Measurements from ENCODE around the gene ARID3B. TPM values are rescaled to one million over a fixed set of nuclear protein-coding genes. Genes with fewer than 3 reads are reported as not detected.

ARID3B gene
- total RNA-seq, 5 donors from 2014 or later (not counting 1 experiment from before 2014, with no cell fraction given) = 36.2 to 48.7 (median 42.9) TPM

DNA sequence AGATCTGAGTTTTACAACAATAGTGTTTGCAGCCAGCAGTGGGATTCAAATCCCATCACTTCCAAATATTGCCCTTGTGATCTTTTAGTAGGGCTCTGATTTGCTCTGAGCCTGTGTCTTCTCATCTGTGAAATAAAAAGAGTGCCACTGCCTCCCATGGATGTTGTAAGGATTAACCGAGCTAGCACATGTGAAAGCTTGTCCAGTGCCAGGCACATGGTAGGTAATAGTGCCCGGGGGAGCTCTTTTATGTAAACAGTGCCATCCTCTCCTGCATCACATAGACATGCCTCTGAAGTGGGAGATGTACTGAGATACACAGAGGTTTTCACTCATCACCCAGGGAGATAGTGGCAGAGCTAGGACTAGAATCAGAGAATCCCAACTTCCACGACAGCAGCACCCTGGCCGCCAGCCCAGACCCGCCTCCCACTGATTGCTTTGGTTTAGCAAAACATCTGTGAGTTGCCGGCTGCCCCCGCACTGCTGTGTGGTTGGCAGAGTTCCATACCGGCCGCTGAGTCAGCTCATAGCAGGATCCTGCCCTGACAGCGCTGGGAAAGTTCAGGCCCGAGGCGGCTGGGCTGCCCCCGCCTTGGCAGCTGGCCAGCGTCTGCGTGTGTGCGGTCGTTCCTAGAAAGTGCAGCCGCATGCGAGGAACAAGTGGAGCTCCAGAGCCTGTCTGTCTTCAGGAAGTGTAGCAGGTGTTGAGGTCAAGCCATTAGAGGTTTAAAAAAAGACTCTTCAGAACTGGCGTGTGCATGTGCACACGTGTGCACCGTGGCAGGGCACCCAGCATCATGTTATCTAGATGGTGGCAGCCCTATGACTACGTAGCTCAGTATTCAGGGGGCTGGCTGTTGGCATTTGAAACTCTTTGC lies 5.0 kb downstream of the ARID3B start:
- peak overlapping the region; percentile 16 to 36 for H3K4me3 ChIP-seq (ENCODE audit: control insufficient read depth in 1 of 2, extremely low read depth in 1 of 2, low read length in 1 of 2)
- Mint-ChIP-seq H3K27ac (peak overlapping the region; percentile 62 to 88), H3K9me3 (no peaks in the 10 kb centered on the region), H3K4me1 (peaks cover 78 to 83% (median 80%) of the 10 kb centered on the region in 3 donors), H3K4me3 (peak overlapping the region; percentile 59 to 70 (median 62)), H3K27me3 (no peaks in the 10 kb centered on the region), H3K36me3 (peaks cover 21% of the 10 kb centered on the region)
- peaks cover 37 to 48% of the 10 kb centered on the region in 2 experiments for H3K4me1 ChIP-seq (ENCODE audit: control insufficient read depth in 1 of 2, extremely low read depth in 1 of 2, insufficient read depth in 2 of 2, low read length in 2 of 2)
- ChIA-PET CTCF (interaction anchor here (0.6 to 0.9 kb wide), 3 partner anchors 20 to 62 kb away, joined by 3 to 4 read pairs (median 3); no protein-coding TSS in a partner anchor), POLR2A (no interaction called here)
- peak; percentile 53 to 92 (median 73) for DNase-seq
- peak overlapping the region; percentile 57 for H3K27ac ChIP-seq (ENCODE audit: low read length)
- H3K36me3 ChIP-seq (ENCODE audit: control insufficient read depth in 2 of 2, extremely low read depth in 1 of 2, insufficient read depth in 1 of 2, low read length in 1 of 2) = peaks cover 3 to 35% of the 10 kb centered on the region in 2 donors
- no peaks in the 10 kb centered on the region for H3K27me3 ChIP-seq (replicated peaks in 1 of 2; ENCODE audit: control insufficient read depth in 2 of 2, extremely low read depth in 1 of 2, insufficient read depth in 2 of 2, low read length in 1 of 2)
- no peaks in the 10 kb centered on the region for H3K9me3 ChIP-seq
- WGBS (ENCODE audit: insufficient coverage) = 1% methylated on average over 15 of the region's 23 CpGs
- ATAC-seq (replicated peaks in 1 of 4) = peak; percentile 59 to 74 (median 68)

DNA sequence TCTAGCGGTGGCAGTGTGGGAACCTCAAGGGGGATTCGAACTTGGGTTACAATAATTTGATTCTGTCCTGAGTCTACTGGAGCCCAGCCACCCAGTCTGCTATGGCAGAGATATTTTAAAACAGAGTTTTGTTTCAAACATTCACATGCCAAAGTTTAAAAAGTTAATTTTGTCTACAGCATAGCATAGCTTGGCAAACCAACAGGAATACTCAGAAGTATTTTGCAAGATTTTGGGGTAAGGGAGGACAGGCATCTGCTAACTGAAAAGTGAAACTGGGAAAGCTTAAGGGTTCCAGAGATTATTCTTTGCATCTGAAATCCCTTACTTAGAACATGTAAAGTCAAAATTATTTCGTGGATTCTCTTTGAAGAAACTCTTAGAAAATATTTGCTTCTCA lies 6.6 kb downstream of the ARID3B start:
- Histone ChIP-seq H3K27ac (ENCODE audit: low read length) (no peak overlapping the region), H3K4me3 (ENCODE audit: control insufficient read depth in 1 of 2, extremely low read depth in 1 of 2, low read length in 1 of 2) (no peak overlapping the region), H3K36me3 (ENCODE audit: control insufficient read depth in 2 of 2, extremely low read depth in 1 of 2, insufficient read depth in 1 of 2, low read length in 1 of 2) (peaks cover 3 to 44% of the 10 kb centered on the region in 2 donors), H3K4me1 (ENCODE audit: control insufficient read depth in 1 of 2, extremely low read depth in 1 of 2, insufficient read depth in 2 of 2, low read length in 2 of 2) (peaks cover 29 to 46% of the 10 kb centered on the region in 2 experiments), H3K9me3 (no peaks in the 10 kb centered on the region), H3K27me3 (replicated peaks in 1 of 2; ENCODE audit: control insufficient read depth in 2 of 2, extremely low read depth in 1 of 2, insufficient read depth in 2 of 2, low read length in 1 of 2) (no peaks in the 10 kb centered on the region)
- WGBS (ENCODE audit: insufficient coverage) = no CpG with 5 or more reads among the region's 3 CpGs
- ChIA-PET CTCF (interaction anchor here in 1 of 2 donors (0.6 kb wide), 1 partner anchor 259 kb away, joined by 3 read pairs; no protein-coding TSS in a partner anchor), POLR2A (no interaction called here)
- peaks cover 80 to 83% (median 81%) of the 10 kb centered on the region in 3 donors for H3K4me1 Mint-ChIP-seq
- DNase-seq (no peak), ATAC-seq (replicated peaks in 1 of 4) (no peak)
- no peaks in the 10 kb centered on the region for H3K9me3 Mint-ChIP-seq
- H3K36me3 Mint-ChIP-seq = peaks cover 33% of the 10 kb centered on the region
- H3K27ac Mint-ChIP-seq = no peak overlapping the region
- H3K4me3 Mint-ChIP-seq = peak overlapping the region in 1 of 3 donors; percentile 70
- H3K27me3 Mint-ChIP-seq = no peaks in the 10 kb centered on the region

DNA sequence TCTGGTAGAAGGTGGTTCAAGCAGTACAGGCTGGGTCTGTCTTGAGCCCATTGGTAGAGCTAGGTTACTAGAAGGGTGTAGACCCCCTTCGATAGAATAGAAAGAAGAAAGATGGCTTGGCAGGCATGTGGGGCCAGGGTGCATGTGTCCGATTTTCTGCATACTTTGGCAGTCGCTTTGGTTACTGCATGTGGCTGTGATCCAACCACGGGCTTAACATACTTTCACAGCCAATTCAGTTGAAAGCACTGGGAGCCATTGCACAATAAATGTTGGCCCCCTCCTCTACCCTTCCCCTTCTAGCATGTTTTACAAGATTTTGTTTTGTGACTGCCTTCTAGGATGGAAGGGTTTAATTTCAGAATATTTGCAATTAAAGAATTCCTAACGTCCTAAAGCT lies 7.2 kb downstream of the ARID3B start:
- ATAC-seq (replicated peaks in 1 of 4) (no peak), DNase-seq (no peak)
- ChIA-PET POLR2A (no interaction called here), CTCF (interaction anchor here in 1 of 2 donors (0.6 kb wide), 2 partner anchors 169 to 259 kb away, joined by 3 read pairs; no protein-coding TSS in a partner anchor)
- peak overlapping the region in 2 of 3 donors; percentile 24 to 70 for H3K4me3 Mint-ChIP-seq
- H3K27ac Mint-ChIP-seq = peak overlapping the region in 1 of 2 donors; percentile 31
- Histone ChIP-seq H3K27me3 (replicated peaks in 1 of 2; ENCODE audit: control insufficient read depth in 2 of 2, extremely low read depth in 1 of 2, insufficient read depth in 2 of 2, low read length in 1 of 2) (no peaks in the 10 kb centered on the region), H3K9me3 (no peaks in the 10 kb centered on the region), H3K27ac (ENCODE audit: low read length) (no peak overlapping the region), H3K36me3 (ENCODE audit: control insufficient read depth in 2 of 2, extremely low read depth in 1 of 2, insufficient read depth in 1 of 2, low read length in 1 of 2) (peaks cover 3 to 45% of the 10 kb centered on the region in 2 donors), H3K4me3 (ENCODE audit: control insufficient read depth in 1 of 2, extremely low read depth in 1 of 2, low read length in 1 of 2) (no peak overlapping the region), H3K4me1 (ENCODE audit: control insufficient read depth in 1 of 2, extremely low read depth in 1 of 2, insufficient read depth in 2 of 2, low read length in 2 of 2) (peaks cover 23 to 41% of the 10 kb centered on the region in 2 experiments)
- peaks cover 80 to 83% (median 80%) of the 10 kb centered on the region in 3 donors for H3K4me1 Mint-ChIP-seq
- peaks cover 39% of the 10 kb centered on the region for H3K36me3 Mint-ChIP-seq
- no peaks in the 10 kb centered on the region for H3K9me3 Mint-ChIP-seq
- 96% methylated on average over 4 of the region's 5 CpGs for WGBS (ENCODE audit: insufficient coverage)
- no peaks in the 10 kb centered on the region for H3K27me3 Mint-ChIP-seq

DNA sequence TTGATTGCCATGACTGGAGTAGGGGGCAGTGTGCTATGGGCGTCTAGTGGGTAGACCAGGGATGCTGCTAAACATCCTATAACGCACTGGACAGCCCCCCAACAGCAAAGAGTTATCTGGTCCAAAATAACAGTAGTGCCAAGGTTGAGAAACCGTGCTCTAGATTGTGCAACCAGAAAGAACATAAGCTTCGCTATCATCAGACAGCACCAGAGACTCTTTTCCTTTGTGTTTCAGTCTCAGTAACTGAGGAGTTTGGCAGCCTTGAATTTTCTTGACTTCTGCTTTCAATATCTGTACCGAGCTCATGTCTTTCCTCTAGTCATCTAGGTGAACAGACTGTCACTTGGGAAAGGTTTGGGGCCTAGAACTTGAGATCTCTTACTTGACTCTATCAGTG lies 8.8 kb downstream of the ARID3B start:
- Histone ChIP-seq H3K27ac (ENCODE audit: low read length) (no peak overlapping the region), H3K4me3 (ENCODE audit: control insufficient read depth in 1 of 2, extremely low read depth in 1 of 2, low read length in 1 of 2) (no peak overlapping the region), H3K4me1 (ENCODE audit: control insufficient read depth in 1 of 2, extremely low read depth in 1 of 2, insufficient read depth in 2 of 2, low read length in 2 of 2) (peaks cover 18 to 30% of the 10 kb centered on the region in 2 experiments), H3K36me3 (ENCODE audit: control insufficient read depth in 2 of 2, extremely low read depth in 1 of 2, insufficient read depth in 1 of 2, low read length in 1 of 2) (peaks cover 3 to 42% of the 10 kb centered on the region in 2 donors), H3K9me3 (no peaks in the 10 kb centered on the region), H3K27me3 (replicated peaks in 1 of 2; ENCODE audit: control insufficient read depth in 2 of 2, extremely low read depth in 1 of 2, insufficient read depth in 2 of 2, low read length in 1 of 2) (no peaks in the 10 kb centered on the region)
- Mint-ChIP-seq H3K4me3 (no peak overlapping the region), H3K27ac (no peak overlapping the region), H3K27me3 (no peaks in the 10 kb centered on the region), H3K9me3 (no peaks in the 10 kb centered on the region), H3K4me1 (peaks cover 73 to 78% (median 74%) of the 10 kb centered on the region in 3 donors), H3K36me3 (peaks cover 42% of the 10 kb centered on the region)
- ATAC-seq (replicated peaks in 1 of 4) (no peak), DNase-seq (no peak)
- 100% methylated on average over 3 of the region's 5 CpGs for WGBS (ENCODE audit: insufficient coverage)
- CTCF ChIA-PET = interaction anchor here in 1 of 2 donors (0.6 kb wide), 1 partner anchor 8 kb away, joined by 5 read pairs; no protein-coding TSS in a partner anchor
- POLR2A ChIA-PET = interaction anchor here (0.7 kb wide), 2 partner anchors 9 to 40 kb away, joined by 4 to 5 read pairs; no protein-coding TSS in a partner anchor

DNA sequence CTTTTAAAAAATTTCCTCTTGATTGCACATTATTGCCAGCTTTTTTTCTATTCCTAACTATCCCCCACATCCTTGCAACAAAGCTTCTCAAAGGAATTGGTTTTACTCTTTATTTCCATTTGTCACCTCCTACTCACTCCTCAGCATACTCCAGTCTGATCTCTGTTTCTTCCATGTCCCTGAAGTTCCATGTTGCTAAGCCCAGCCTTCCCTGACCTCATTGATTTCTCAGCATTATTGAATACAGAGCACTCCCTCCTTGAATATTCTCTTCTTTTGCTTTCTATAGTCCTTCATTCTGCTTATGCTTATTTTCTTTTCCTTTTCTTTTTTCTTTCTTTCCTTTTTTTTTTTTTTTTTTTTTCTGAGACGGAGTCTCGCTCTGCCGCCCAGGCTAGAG lies 10.7 kb downstream of the ARID3B start:
- no peaks in the 10 kb centered on the region for H3K9me3 Mint-ChIP-seq
- H3K4me1 Mint-ChIP-seq = peaks cover 55 to 67% (median 64%) of the 10 kb centered on the region in 3 donors
- H3K4me3 Mint-ChIP-seq = peak overlapping the region in 1 of 3 donors; percentile 6

DNA sequence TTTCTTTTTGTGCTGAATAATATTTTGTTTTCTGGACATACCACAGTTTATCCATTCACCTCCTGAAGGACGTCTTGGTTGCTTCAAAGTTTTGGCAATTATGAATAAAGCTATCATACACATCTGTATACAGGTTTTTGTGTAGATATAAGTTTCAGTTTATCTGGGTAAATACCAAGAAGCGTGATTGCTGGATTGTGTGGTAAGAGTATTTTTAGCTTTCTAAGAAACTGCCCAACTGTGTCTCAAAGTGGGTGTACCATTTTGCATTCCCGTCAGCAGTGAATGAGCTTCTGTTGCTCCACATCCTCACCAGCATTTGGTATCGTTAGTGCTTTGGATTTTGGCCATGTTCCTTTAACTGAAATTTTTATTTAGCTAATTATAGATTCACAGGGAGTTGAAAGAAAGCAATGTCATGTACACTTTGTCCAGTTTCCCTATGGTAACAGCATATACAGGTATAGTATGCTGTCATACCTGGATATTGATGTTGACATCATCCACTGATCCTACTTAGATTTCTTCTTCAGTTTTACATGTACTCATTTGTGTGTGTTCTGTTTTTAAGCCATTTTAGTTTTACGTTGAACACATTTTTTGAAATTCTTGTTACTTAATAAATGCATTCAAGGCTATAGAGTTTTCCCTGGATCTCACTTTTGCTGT lies 11.9 kb downstream of the ARID3B start:
- no peaks in the 10 kb centered on the region for H3K9me3 Mint-ChIP-seq
- DNase-seq (no peak), ATAC-seq (replicated peaks in 1 of 4) (no peak)
- Histone ChIP-seq H3K4me3 (ENCODE audit: control insufficient read depth in 1 of 2, extremely low read depth in 1 of 2, low read length in 1 of 2) (no peak overlapping the region), H3K27me3 (replicated peaks in 1 of 2; ENCODE audit: control insufficient read depth in 2 of 2, extremely low read depth in 1 of 2, insufficient read depth in 2 of 2, low read length in 1 of 2) (no peaks in the 10 kb centered on the region), H3K27ac (ENCODE audit: low read length) (no peak overlapping the region), H3K36me3 (ENCODE audit: control insufficient read depth in 2 of 2, extremely low read depth in 1 of 2, insufficient read depth in 1 of 2, low read length in 1 of 2) (peaks cover 3 to 34% of the 10 kb centered on the region in 2 donors), H3K9me3 (no peaks in the 10 kb centered on the region), H3K4me1 (ENCODE audit: control insufficient read depth in 1 of 2, extremely low read depth in 1 of 2, insufficient read depth in 2 of 2, low read length in 2 of 2) (peaks cover 0 to 11% of the 10 kb centered on the region in 2 experiments)
- no peak overlapping the region for H3K27ac Mint-ChIP-seq
- WGBS (ENCODE audit: insufficient coverage) = no CpG with 5 or more reads among the region's 5 CpGs
- no peaks in the 10 kb centered on the region for H3K27me3 Mint-ChIP-seq
- ChIA-PET POLR2A (interaction anchor here in 1 of 2 donors (0.6 kb wide), 1 partner anchor 22 kb away, joined by 3 read pairs; no protein-coding TSS in a partner anchor), CTCF (no interaction called here)
- H3K36me3 Mint-ChIP-seq = peaks cover 48% of the 10 kb centered on the region
- peaks cover 50 to 60% (median 57%) of the 10 kb centered on the region in 3 donors for H3K4me1 Mint-ChIP-seq
- H3K4me3 Mint-ChIP-seq = peak overlapping the region in 1 of 3 donors; percentile 26

More for the DNA sequence above, 10.7 kb downstream of the ARID3B start:
- Histone ChIP-seq H3K9me3 (no peaks in the 10 kb centered on the region), H3K27ac (ENCODE audit: low read length) (no peak overlapping the region), H3K4me1 (ENCODE audit: control insufficient read depth in 1 of 2, extremely low read depth in 1 of 2, insufficient read depth in 2 of 2, low read length in 2 of 2) (peaks cover 6 to 18% of the 10 kb centered on the region in 2 experiments), H3K4me3 (ENCODE audit: control insufficient read depth in 1 of 2, extremely low read depth in 1 of 2, low read length in 1 of 2) (no peak overlapping the region), H3K36me3 (ENCODE audit: control insufficient read depth in 2 of 2, extremely low read depth in 1 of 2, insufficient read depth in 1 of 2, low read length in 1 of 2) (peaks cover 3 to 42% of the 10 kb centered on the region in 2 donors), H3K27me3 (replicated peaks in 1 of 2; ENCODE audit: control insufficient read depth in 2 of 2, extremely low read depth in 1 of 2, insufficient read depth in 2 of 2, low read length in 1 of 2) (no peaks in the 10 kb centered on the region)
- Mint-ChIP-seq H3K36me3 (peaks cover 48% of the 10 kb centered on the region), H3K27me3 (no peaks in the 10 kb centered on the region), H3K27ac (peak overlapping the region in 1 of 2 donors; percentile 40)
- ChIA-PET CTCF (no interaction called here), POLR2A (interaction anchor here in 1 of 2 donors (0.6 kb wide), 1 partner anchor 69 kb away, joined by 3 read pairs; no protein-coding TSS in a partner anchor)
- no peak for ATAC-seq (replicated peaks in 1 of 4)
- no peak for DNase-seq
- WGBS (ENCODE audit: insufficient coverage) = no CpG with 5 or more reads among the region's 3 CpGs
